Activated CD8-positive, alpha-beta memory T cell treated with anti-CD3 and anti-CD28 coated beads for 36 hours (primary cell): ENCODE data around the gene AUTS2. TPM values are rescaled to one million over a fixed set of nuclear protein-coding genes. Genes with fewer than 3 reads are reported as not detected.

ENCODE experiments used
- CTCF ChIA-PET: fragments of 350-600 bp; sonication (Branson Sonifier 250); formaldehyde crosslinking; loops from one replicate; lab custom pipeline; 2021; ENCODE audit warnings: antibody characterized with exemption; lab: Charles Lee
- POLR2A ChIA-PET: fragments of 350-600 bp; sonication (Branson Sonifier 250); formaldehyde crosslinking; loops from one replicate; lab custom pipeline; 2021; ENCODE audit warnings: antibody characterized with exemption; lab: Charles Lee
- total RNA-seq, 2 experiments: library from RNA; stranded (reverse); gene quantifications; one replicate each; pipeline ENCODE4 v1.2.3, GENCODE V29; 2021

Gene AUTS2
- total RNA-seq, 2 experiments from 2014 or later: 3.4 to 3.5 TPM

GRCh38 chr7:70752794-70753241 lies 1154.5 kb downstream of the AUTS2 start:
- ChIA-PET POLR2A (no interaction called here), CTCF (interaction anchor here (1.4 kb wide), 1 partner anchor 24 kb away, joined by 3 read pairs; no protein-coding TSS in a partner anchor)

- CTCF ChIA-PET: no interaction called here
- POLR2A ChIA-PET: no interaction called here
Measured at GRCh38 chr7:70756789-70757188, 1158.5 kb downstream of the AUTS2 start.

- POLR2A ChIA-PET: no interaction called here
Measured at GRCh38 chr7:70758646-70759045, 1160.4 kb downstream of the AUTS2 start.

GRCh38 chr7:70759674-70760073 lies 1161.4 kb downstream of the AUTS2 start:
- CTCF ChIA-PET: interaction anchor here (0.6 kb wide), 1 partner anchor 19 kb away, joined by 3 read pairs; no protein-coding TSS in a partner anchor
- POLR2A ChIA-PET: no interaction called here

More at GRCh38 chr7:70758646-70759045, 1160.4 kb downstream of the AUTS2 start:
- CTCF ChIA-PET: no interaction called here

- CTCF ChIA-PET: no interaction called here
- POLR2A ChIA-PET: no interaction called here
Measured at GRCh38 chr7:70761711-70762328, 1163.5 kb downstream of the AUTS2 start.

- ChIA-PET POLR2A (no interaction called here), CTCF (no interaction called here)
Measured at GRCh38 chr7:70762696-70763095, 1164.4 kb downstream of the AUTS2 start.

- POLR2A ChIA-PET: no interaction called here
- CTCF ChIA-PET: no interaction called here
Measured at GRCh38 chr7:70763961-70764691, 1165.9 kb downstream of the AUTS2 start.

- ChIA-PET POLR2A (no interaction called here), CTCF (no interaction called here)
Measured at GRCh38 chr7:70764701-70765208, 1166.5 kb downstream of the AUTS2 start.

- ChIA-PET POLR2A (no interaction called here), CTCF (no interaction called here)
Measured at GRCh38 chr7:70765651-70766050, 1167.4 kb downstream of the AUTS2 start.

- POLR2A ChIA-PET: no interaction called here
- CTCF ChIA-PET: no interaction called here
Measured at GRCh38 chr7:70766109-70766508, 1167.8 kb downstream of the AUTS2 start.

GRCh38 chr7:70766694-70767093 lies 1168.4 kb downstream of the AUTS2 start:
- ChIA-PET POLR2A (no interaction called here), CTCF (no interaction called here)

- CTCF ChIA-PET: no interaction called here
- POLR2A ChIA-PET: no interaction called here
Measured at GRCh38 chr7:70770154-70770553, 1171.9 kb downstream of the AUTS2 start.

- ChIA-PET CTCF (no interaction called here), POLR2A (no interaction called here)
Measured at GRCh38 chr7:70771451-70771850, 1173.2 kb downstream of the AUTS2 start.

- CTCF ChIA-PET: no interaction called here
- POLR2A ChIA-PET: no interaction called here
Measured at GRCh38 chr7:70772891-70773290, 1174.6 kb downstream of the AUTS2 start.

- POLR2A ChIA-PET: no interaction called here
- CTCF ChIA-PET: no interaction called here
Measured at GRCh38 chr7:70773406-70773805, 1175.1 kb downstream of the AUTS2 start.

GRCh38 chr7:70774950-70775527 lies 1176.8 kb downstream of the AUTS2 start:
- ChIA-PET POLR2A (no interaction called here), CTCF (interaction anchor here (0.7 kb wide), 1 partner anchor 28 kb away, joined by 3 read pairs; no protein-coding TSS in a partner anchor)

GRCh38 chr7:70775570-70776156 lies 1177.4 kb downstream of the AUTS2 start:
- CTCF ChIA-PET: no interaction called here
- POLR2A ChIA-PET: no interaction called here

GRCh38 chr7:70776627-70777101 lies 1178.4 kb downstream of the AUTS2 start:
- ChIA-PET POLR2A (no interaction called here), CTCF (interaction anchor here (1.2 kb wide), 1 partner anchor 25 kb away, joined by 3 read pairs; no protein-coding TSS in a partner anchor)

GRCh38 chr7:70777251-70777650 lies 1179.0 kb downstream of the AUTS2 start:
- ChIA-PET POLR2A (no interaction called here), CTCF (interaction anchor here (1.2 kb wide), 1 partner anchor 25 kb away, joined by 3 read pairs; no protein-coding TSS in a partner anchor)

GRCh38 chr7:70778585-70778984 lies 1180.3 kb downstream of the AUTS2 start:
- CTCF ChIA-PET: interaction anchor here (0.7 kb wide), 1 partner anchor 19 kb away, joined by 3 read pairs; no protein-coding TSS in a partner anchor
- POLR2A ChIA-PET: no interaction called here
